DMS153 treated with DMSO at 0.1 percent for 48 hours (cell line): ENCODE measurements around the gene NPIPB2.
"Not testable (repeated sequence)": the region's sequence is repeated elsewhere in the genome, so short reads cannot be mapped to it uniquely, and the experiment has no call there.

Experiments
- DNase-seq: peaks from one replicate; lab custom pipeline; 2025; ENCODE audit not compliant: unreplicated experiment; lab: John Stamatoyannopoulos, UW

NPIPB2 gene

DNA sequence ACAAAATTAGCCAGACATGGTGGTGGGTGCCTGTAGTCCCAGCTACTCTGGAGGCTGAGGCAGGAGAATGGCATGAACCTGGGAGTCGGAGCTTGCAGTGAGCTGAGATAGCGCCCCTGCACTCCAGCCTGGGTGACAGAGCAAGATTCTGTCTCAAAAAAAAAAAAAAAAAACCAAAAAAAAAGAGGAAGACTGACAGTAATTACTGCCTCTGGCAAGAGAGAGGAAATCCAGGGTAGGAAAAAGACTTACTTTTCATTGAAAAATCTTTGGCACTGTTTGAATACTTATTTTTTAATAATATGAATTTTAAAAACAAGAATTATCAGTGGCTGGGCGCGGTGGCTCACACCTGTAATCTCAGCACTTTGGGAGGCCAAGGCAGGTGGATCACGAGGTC is 20.6 kb upstream of the NPIPB2 start:
- DNase-seq, result not testable (repeated sequence)

DNA sequence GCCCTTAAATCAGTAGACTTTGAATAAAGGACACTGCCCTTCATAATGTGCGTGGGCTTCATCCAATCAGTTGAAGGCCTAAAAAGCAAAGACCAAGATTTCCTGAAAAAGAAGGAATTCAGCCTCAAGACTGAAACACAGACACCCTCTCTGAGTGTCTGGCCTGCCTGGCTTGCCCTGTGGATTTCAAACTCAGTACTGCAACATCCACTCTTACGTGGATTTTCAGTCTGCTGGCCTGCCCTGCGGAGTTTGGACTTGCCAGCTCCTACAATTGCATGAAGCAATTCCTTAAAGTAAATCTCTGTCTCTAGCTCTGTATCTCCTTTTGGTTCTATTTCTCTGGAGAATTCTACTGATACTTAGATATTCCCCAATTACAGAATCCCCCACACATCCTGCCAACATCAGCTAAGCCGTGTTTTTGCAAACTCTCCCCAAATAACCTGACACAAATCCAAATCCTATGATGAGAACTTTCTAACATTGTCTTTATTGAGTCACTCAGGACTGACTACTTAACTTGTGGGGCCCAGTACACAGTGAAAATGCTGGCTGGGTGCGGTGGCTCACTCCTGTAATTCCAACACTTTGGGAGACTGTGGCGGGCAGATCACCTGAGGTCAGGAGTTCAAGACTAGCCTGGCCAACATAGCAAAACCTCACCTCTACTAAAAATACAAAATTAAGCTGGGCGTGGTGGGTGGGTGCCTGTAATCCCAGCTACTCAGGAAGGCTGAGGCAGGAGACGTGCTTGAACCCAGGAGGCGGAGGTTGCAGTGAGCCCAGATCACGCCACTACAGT is 15.9 kb upstream of the NPIPB2 start:
- DNase-seq, result no peak

DNA sequence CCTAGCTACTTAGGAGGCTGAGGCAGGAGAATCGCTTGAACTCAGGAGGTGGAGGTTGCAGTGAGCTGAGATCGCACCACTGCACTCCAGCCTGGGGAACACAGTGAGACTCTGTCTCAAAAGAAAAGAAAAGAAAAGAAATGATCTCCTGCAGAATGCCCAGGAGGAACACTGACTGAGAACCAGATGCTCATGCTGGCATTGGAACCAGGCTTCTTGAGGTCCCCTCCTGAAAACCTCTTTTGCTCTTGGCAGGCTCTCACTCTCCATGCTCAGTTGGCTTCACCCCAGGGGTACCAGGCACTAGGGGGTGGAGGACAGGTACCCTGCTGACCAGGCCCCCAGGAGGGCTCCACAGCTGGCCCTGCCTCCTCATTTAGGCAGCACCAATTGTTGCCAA is 14.7 kb upstream of the NPIPB2 start:
- DNase-seq, result no peak

DNA sequence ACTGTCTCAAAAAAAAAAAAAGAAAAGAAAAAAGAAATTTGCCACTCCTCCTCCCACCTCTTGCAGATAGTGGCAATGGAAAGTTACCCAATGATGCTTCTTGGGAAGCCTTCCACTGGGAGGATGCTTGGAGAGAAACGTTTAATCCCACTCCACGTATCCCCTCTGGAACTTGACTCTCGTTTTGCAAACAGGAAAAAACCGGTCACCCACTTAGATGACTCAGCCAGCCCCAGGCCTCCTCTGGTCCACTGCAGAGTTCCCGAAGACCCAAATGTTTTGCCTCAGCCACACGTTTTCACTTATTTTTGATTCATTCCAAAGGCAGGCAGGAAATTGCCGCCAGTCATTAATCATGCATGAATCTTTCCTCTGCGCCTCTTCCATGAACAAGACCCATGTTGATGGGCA is 13.9 kb upstream of the NPIPB2 start:
- DNase-seq, result no peak

DNA sequence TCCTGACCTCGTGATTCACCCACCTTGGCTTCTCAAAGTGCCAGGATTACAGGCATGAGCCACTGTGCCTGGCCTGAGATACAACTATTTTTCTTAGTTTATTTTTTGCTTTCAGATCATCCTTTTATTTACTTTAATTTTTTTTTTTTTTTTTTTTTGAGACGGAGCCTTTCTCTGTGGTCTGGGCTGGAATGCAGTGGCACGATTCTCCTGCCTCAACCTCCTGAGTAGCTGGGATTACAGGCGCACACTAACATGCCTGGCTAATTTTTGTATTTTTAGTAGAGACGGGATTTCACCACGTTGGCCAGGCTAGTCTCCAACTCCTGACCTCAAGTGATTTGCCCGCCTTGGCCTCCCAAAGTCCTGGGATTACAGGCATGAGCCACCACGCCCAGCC is 11.7 kb upstream of the NPIPB2 start:
- DNase-seq, result not testable (repeated sequence)

DNA sequence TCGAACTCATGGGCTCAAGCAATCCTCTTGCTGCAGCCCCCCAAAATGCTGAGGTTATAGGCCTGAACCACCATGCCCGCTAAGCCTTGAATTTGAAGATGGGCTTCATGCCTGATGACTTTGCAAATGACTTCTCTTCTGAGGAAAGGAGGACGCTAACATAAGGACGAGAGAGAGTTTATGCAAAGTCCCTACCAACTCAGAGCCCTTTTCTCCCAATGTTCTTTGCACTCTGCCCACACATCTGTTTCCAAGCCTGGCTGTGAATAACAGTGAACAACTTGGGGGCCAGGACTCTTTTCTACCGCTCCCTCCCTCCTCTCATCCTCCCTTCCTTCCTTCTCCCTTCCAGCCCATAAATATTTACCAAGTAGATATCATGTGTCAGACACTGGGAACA is 8.5 kb upstream of the NPIPB2 start:
- DNase-seq, result no peak

DNA sequence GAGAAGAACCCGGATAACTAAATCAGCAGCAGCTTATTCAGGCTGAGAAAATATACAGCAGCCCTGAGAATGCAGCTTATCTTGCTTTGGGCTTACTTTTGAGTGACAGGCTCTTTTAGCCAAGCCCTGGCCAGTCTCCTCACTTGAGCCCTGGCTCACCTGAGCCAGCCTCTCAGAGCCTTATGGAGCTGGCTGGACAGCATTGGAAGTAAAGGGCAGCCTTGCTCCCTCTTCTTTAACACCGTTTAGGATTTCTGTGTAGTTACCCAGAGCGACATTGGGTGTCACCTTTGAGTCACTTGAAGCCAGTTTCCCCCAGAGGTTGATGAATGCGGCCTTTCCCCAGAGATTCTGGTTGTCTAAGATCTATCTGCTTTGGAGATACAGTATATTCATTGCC is 7.7 kb upstream of the NPIPB2 start:
- peak; percentile 55 for DNase-seq

DNA sequence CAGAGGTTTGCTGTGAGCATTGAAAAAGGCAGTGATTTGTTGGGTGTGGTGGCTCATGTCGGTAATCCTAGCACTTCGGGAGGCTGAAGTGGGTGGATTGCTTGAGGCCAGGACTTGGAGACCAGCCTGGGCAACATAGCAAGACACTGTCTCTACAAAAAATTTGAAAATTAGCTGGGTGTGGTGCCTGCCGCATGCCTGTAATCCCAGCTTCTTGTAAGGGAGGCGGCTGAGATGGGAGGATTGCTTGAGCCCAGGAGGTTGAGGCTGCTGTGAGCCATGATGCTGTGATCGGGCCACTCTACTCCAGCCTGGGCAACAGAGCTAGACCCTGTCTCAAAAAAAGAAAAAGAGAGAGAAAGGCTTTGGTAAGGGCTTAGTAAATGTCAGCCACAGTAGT is 7.0 kb upstream of the NPIPB2 start:
- DNase-seq, result no peak

DNA sequence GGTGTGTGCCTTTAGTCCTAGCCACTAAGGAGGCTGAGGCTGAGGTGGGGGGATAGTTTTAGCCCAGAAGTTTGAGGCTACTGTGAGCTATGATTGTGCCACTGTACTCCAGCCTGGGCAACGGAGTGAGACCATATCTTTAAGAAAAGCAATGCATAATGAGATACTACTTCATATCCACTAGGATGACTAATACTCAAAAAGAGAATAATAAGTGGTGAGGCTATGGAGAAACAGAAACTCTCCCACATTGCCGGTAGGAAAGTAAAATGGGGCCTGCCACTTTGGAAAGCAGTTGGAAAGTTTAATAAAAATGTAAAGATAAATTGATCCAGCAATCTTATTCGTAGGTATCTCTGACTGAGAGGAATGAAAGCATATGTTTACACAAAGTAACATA is 4.6 kb upstream of the NPIPB2 start:
- DNase-seq, result no peak

DNA sequence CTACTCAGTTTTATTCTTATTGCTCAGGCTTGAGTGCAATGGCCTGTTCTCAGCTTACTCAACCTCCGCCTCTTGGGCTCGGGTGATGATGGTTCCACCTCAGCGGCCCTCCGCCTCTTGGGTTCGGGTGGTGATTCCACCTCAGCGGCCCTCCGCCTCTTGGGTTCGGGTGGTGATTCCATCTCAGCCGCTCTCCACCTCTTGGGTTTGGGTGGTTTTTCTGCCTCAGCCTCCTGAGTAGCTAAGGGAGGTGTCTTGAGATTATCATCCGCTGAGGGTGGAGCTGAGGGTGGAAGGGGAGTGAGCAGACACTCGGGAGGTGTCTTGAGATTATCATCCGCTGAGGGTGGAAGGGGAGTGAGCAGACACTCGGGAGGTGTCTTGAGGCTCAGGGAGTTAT is 14.5 kb downstream of the NPIPB2 start:
- not testable (repeated sequence) for DNase-seq

DNA sequence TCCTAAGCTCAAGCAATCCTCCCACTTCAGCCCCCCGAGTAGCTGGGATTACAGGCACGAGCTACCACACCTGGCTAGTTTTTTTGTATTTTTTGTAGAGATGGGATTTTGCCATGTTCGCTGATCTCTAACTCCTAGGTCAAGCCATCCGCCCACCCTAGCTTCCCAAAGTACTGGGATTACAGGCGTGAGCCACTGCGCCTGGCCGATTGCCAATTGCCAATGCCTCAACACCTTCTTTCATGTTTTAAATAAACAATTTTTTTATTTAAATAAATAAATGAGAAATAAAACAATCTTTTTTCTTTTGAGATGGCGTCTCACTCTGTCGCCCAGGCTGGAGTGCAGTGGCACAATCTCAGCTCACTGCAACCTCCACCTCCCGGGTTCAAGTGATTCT is 17.8 kb downstream of the NPIPB2 start:
- DNase-seq, result not testable (repeated sequence)

DNA sequence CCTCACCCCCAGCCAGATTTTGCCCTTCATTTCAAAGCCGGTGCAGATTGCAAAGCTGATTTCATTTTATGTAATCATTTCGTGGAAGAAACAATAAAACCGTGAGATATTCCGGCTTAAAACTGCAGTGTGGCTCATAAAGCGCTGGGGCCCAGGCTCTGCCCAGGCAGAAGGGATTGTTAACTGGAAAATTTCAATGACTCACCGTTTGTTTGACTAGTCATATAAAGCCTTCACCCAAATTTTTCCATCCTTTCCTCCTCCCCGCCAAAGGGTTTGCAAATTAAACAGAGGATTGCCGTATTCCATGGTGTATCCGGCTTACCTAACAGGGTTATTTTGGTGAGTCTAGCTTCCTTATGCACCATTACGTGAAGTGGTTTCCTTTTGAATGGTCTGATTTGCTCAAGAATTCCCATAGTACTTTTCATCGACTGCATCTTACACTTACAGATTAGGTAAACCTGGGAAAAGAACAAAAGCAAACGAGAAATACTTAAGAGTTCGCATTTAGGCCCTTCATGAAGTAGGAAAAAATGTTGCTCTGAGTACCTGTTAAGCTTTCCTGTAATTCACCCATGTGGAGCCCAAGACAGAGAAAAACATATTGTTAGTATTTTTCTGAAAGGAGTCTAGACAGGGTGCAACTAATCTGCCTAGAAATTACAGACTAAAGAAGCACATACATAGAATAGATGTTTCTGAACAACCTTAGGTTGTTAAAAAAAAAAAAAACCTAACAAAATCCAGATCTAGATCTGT is 25.1 kb downstream of the NPIPB2 start:
- DNase-seq, result peak; percentile 83

DNA sequence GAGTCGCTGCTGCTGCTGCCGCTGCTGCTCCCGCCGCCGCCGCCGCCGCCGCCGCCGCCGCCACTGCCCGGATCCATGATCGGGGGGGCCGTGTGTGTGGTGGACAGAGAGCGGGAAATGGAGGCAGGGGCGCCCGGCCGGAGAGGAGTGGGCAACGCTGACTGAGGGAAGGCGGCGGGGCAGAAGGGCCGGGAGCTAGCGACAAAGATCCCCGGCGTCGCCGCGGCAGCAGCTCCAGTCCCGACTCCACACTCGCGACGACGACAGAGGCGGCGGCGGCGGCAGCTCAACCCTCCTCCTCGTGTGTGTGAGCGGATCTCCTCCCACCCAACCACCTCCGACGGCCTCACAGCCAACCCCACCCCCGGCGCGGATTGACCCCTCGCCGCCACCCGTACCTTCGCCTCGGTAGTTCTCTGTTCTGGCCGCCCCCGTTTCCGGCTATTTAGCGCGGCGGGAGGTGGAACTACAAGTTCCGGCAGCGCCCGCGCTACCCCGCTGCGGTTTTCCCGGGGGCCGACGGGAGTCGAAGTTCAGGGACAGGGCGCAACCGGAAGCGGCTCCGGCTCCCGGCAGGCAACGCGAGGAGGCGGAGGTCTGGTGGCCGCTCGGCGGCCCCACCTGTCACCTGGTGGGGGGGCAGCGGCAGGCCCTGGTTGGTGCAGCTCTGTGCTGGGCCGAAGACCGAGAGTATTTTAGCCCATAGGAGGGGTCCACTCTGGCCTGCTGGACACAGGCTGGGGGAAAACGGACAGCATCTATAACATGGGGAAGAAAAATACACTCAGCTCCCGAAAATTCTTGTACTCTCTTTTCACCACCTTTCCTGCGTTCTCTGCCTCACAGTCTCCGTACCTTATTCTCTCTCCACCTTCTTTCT is 26.0 kb downstream of the NPIPB2 start, which contains the start of gene GSPT1:
GSPT1 (minus strand) TSS at position 313 of the 880 bp plus-strand sequence; CDS start at position 77, 236 bp downstream.
- DNase-seq, result peak; percentile 97

DNA sequence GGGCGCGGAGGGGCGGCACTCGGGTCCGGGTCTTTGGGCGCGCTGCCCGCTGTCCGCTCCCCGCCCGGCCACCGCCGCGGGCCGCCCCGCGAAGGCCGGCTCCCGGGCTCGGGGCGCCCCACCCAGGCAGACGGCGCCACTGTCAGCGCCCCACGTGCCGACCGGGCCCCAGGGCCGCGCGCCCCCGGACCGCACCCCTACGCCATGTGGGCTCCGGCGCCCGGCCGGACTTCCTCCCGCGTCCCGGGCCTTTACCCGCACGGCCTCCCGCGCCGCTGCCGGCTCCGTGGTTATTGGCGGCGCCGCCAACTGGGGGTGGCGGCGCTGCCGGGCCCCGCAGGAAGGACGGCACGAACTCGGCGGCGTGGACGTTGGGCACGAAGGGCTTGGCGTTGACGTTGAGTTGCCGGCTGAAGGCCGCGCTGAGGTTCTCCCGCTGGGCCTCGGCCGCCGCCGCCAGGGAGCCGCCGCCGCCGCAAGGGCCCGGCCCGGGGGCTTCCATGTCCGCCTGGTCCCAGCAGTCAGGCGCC is 26.7 kb downstream of the NPIPB2 start:
- DNase-seq, result no peak

DNA sequence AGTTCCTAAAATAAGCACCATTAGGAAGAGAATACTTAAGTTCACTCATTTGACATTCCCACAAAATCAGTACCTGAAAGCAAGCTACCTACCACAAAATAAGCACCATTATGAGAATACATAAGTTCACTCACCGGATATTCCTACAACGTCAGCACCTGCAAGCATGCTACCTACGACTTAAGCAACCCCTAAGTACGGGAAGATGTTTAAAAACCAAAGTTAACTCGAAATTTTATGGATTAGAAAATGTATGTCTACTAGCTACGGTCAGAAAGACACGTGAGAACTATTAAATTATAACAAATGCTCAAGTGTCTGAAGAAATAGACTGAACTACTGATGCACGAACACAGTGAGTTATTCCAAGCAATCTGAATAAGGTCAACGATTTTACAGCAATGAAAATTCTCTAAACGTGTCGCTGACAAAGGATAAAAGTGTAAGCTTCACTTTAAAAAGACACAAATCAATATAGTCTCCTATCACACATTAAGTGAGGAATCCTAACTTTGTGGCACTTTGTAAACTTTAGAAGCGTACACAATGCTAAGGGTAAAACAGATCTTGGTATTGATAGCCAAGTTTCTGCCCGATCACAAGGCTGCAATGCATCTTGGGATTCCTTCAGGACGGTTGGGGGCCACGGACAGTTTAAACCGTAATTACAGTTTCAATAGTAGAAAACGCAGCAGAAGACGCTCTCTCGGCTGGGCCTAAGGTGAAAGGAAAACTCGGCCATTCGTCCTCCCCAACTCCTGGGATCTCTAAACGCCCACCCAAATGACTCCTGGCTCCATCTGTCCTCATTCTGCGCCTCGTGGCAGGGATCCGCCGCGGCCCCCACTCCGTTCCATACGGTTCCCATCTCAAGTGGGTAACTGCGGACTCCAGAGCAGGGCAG is 27.4 kb downstream of the NPIPB2 start:
- no peak for DNase-seq

DNA sequence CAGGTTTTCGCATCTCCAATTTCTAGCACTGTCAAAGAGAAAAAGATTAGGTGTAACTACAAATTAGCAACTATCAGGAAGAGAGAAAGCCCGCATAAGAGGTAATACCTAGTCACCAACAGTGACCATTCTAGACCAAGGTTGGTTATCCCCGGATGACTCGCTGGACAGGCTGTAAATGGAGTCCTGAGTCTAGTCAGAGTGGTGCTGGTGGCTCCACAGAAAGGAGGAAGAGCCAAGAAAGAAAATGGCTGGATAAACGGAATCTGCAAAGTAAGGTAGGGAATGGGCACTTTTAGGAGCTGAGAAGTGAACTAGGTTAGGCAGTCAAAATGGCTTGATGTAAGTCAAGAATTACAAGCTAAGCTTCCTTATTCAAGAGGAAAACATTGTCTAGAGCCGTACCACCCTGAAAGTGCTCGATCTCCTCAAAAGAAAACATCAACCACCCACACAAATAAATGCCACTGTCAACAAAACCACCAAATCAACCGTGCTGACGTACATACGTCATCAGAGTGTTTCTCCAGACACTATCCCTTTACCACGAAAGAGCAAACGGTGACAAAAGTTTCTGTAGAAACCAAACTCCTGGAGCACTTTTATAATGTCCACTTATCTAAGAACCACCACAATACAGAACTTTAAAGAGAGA is 28.3 kb downstream of the NPIPB2 start:
- no peak for DNase-seq

DNA sequence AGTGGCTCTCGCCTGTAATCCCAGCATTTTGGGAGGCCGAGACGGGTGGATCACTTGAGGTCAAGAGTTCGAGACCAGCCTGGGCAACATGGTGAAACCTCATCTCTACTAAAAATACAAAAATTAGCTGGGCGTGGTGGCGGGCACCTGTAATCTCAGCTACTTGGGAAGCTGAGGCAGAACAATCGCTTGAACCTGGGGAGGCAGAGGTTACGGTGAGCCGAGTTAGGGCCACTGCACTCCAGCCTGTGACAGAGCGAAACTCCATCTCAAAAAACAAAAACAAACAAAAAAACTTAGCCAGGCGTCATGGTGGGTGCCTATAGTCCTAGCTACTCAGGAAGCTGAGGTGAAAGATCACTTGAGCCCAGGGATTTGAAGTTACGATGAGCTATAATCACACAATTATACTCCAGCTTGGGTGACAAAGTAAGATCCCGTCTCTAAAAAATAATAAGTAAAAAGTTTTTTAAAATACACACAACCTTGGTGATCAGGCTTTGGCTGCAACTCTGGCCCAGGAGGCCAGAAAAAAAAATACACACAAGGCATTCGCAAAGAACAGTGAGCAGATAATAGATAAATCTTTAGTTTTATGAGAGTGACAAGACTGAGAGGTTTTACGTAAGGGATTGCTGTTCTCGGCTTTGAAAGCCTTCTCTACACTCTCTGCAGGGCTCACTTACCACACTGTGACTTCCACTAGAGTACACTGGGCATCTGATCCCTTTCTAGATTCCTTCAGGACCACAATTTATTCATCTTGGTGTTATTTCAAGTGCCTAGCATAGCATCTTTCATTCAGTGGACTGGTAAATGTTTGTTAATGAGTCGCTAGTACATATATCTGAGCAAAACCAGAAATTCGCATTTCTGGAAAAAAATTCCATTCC is 31.9 kb downstream of the NPIPB2 start:
- no peak for DNase-seq

DNA sequence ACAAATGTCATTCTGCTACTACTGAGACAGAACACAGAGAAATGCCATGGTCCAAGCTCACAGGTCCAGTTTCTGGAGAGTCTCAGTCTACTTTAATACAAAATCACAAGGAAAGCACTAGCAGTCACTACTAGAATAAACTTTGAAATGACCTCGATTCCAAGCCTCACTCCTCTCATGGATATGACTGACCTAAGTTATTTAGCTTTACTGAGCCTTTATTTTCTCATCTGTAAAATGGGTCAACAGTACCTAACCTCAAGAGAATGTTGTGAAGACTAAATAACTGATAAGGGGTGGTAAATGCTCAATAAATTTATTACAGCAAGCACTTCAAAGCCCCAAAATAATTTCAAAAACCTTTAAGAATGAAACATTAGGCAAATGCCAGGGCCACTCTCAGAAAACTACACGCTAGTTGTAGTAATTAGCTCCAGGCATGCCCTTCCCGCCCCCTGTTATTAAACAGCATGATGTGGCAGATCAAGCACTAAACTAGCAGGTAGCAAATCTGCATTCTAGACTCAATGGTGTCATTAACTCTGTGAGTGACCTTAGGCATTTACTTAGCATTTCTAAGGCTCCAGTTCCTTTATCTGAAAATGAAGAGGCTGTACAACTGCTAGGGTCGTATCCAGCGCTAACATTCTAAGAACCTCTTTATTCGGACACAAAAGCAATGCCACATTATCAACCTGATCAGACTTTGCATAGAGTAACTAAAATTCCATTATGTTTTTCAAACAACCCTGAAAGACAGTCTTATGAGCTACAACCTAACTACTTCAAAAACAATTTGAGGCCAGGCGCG is 34.5 kb downstream of the NPIPB2 start:
- no peak for DNase-seq
